B cell (primary cell): ENCODE results near the gene ANXA4. TPM values are rescaled to one million over a fixed set of nuclear protein-coding genes. Genes with fewer than 3 reads are reported as not detected.

Experiments
- ATAC-seq: fragments of 200-7000 bp; cut with Tn5 transposase; one replicate; pipeline ENCODE4 v1.10.0; 2021; ENCODE audit warnings: low read depth, mild to moderate bottlenecking, moderate number of reproducible peaks, moderate library complexity
- CTCF ChIA-PET: fragments of 350-600 bp; sonication (Branson Sonifier 250); formaldehyde crosslinking; loops from one replicate; lab custom pipeline; 2021; ENCODE audit warnings: antibody characterized with exemption, inconsistent platforms; lab: Charles Lee
- POLR2A ChIA-PET: fragments of 350-600 bp; sonication (Branson Sonifier 250); formaldehyde crosslinking; loops from one replicate; lab custom pipeline; 2021; ENCODE audit warnings: antibody characterized with exemption; lab: Charles Lee
- DNase-seq: peaks from one replicate; pipeline ENCODE4 v3.0.0; 2013
- H2AFZ ChIP-seq: 2 replicates; pipeline ENCODE4 v1.6.1; 2012; ENCODE audit warnings: mild to moderate bottlenecking, low read depth, low read length; ENCODE audit not compliant: insufficient read depth, poor library complexity, severe bottlenecking
- H3K27ac ChIP-seq, 2 donors: 1 replicate in 1 of 2; 2 replicates in 1 of 2; pipeline ENCODE4 v1.5.1; 2012 to 2013; ENCODE audit warnings: low read length in 2 of 2, mild to moderate bottlenecking in 2 of 2, moderate library complexity in 1 of 2
- H3K27me3 ChIP-seq, 4 experiments: fragments of 200-600 bp in 1 of 4; sonication (generic) in 1 of 4; replicated peaks in 1 of 4; 1 replicate in 2 of 4; 2 replicates in 2 of 4; pipeline versions ENCODE4 v1.6.1 to v1.7.0; 2013 to 2016; ENCODE audit warnings: low read length in 3 of 4, mild to moderate bottlenecking in 2 of 4, mixed read lengths in 1 of 4, moderate library complexity in 1 of 4; ENCODE audit not compliant: insufficient read depth in 4 of 4, control insufficient read depth in 3 of 4; ENCODE audit errors: control extremely low read depth in 1 of 4
- H3K36me3 ChIP-seq, 2 experiments: replicated peaks in 1 of 2; 1 replicate in 1 of 2; 2 replicates in 1 of 2; pipeline versions ENCODE4 v1.6.1 to v1.7.1; 2013; ENCODE audit warnings: low read length in 1 of 2; ENCODE audit not compliant: insufficient read depth in 2 of 2, control insufficient read depth in 1 of 2; ENCODE audit errors: control extremely low read depth in 1 of 2, extremely low read depth in 1 of 2
- H3K4me1 ChIP-seq, 2 donors: fragments of 200-600 bp in 1 of 2; sonication (generic) in 1 of 2; 1 replicate in 1 of 2; 2 replicates in 1 of 2; pipeline versions ENCODE4 v1.5.1 to v1.6.1; 2013 to 2017; ENCODE audit warnings: low read length in 2 of 2; ENCODE audit not compliant: control insufficient read depth in 2 of 2, insufficient read depth in 2 of 2
- H3K4me2 ChIP-seq: replicated peaks from 2 replicates; pipeline ENCODE3; 2012; ENCODE audit warnings: mild to moderate bottlenecking, low read depth, low read length; ENCODE audit not compliant: poor library complexity, severe bottlenecking
- H3K4me3 ChIP-seq, 5 experiments: fragments of 200-600 bp in 1 of 5; sonication (generic) in 1 of 5; 1 replicate in 3 of 5; 2 replicates in 2 of 5; pipeline versions ENCODE4 v1.5.1 to v1.7.0; 2011 to 2016; ENCODE audit warnings: low read length in 4 of 5, mild to moderate bottlenecking in 4 of 5, low read depth in 2 of 5, control low read depth in 1 of 5, moderate library complexity in 1 of 5; ENCODE audit not compliant: insufficient read depth in 1 of 5; ENCODE audit errors: control extremely low read depth in 1 of 5, extremely low read depth in 1 of 5
- H3K79me2 ChIP-seq: fragments of 200-600 bp; sonication (generic); one replicate; pipeline ENCODE4 v1.6.0; 2016; ENCODE audit warnings: low read length; ENCODE audit not compliant: control insufficient read depth, insufficient read depth
- H3K9ac ChIP-seq: fragments of 200-600 bp; sonication (generic); 2 replicates; pipeline ENCODE4 v1.6.1; 2017; ENCODE audit warnings: mild to moderate bottlenecking, low read length, moderate library complexity
- H3K9me3 ChIP-seq, 3 donors: one replicate each; pipeline versions ENCODE4 v1.6.1 to v1.7.1; 2013; ENCODE audit warnings: low read length in 2 of 3; ENCODE audit not compliant: control insufficient read depth in 2 of 3, insufficient read depth in 1 of 3; ENCODE audit errors: control extremely low read depth in 1 of 3
- H4K20me1 ChIP-seq: 2 replicates; pipeline ENCODE4 v1.6.0; 2012; ENCODE audit warnings: mild to moderate bottlenecking, low read length; ENCODE audit not compliant: insufficient read depth, control insufficient read depth, poor library complexity, severe bottlenecking
- H3K27ac Mint-ChIP-seq: one replicate; pipeline ENCODE4 v1.8.0; 2021; ENCODE audit warnings: mixed read lengths
- H3K27me3 Mint-ChIP-seq: one replicate; pipeline ENCODE4 v1.8.0; 2021; ENCODE audit warnings: mixed read lengths
- H3K4me1 Mint-ChIP-seq: one replicate; pipeline ENCODE4 v1.8.0; 2021; ENCODE audit warnings: mixed read lengths
- H3K4me3 Mint-ChIP-seq: one replicate; pipeline ENCODE4 v1.8.0; 2021; ENCODE audit warnings: mixed read lengths
- H3K9me3 Mint-ChIP-seq: one replicate; pipeline ENCODE4 v1.8.0; 2022; ENCODE audit warnings: mixed read lengths; ENCODE audit not compliant: insufficient read depth
- CTCF ChIP-seq: fragments of 200-600 bp; IDR thresholded peaks from one replicate; pipeline ENCODE4 v1.8.0; 2022; ENCODE audit warnings: antibody characterized with exemption, mild to moderate bottlenecking
- EZH2 ChIP-seq: IDR thresholded peaks from 2 replicates; pipeline ENCODE4 v1.6.1; 2012; ENCODE audit warnings: borderline replicate concordance, low read depth, mild to moderate bottlenecking, moderate library complexity, low read length; ENCODE audit not compliant: insufficient read depth, poor library complexity, severe bottlenecking
- WGBS: methylation state at CpG from one replicate; pipeline ENCODE4 v1.1.5; 2013; ENCODE audit warnings: missing lambda C conversion rate; ENCODE audit not compliant: insufficient coverage; 5-methylcytosine and 5-hydroxymethylcytosine counted together
- intact Hi-C: fragments of 100-400 bp; cut with micrococcal nuclease; formaldehyde crosslinking; loops from one replicate; pipeline ENCODE4 v1.10.0; 2022
- polyA plus RNA-seq: library from polyadenylated mRNA; depleted of rRNA; stranded (reverse); fragments of >200 nt; gene quantifications from 2 replicates; pipeline ENCODE4 v1.2.3, GENCODE V29; 2012
- total RNA-seq, 2 donors: library from RNA; stranded (reverse); fragments of 120-200 nt in 1 of 2; gene quantifications; 1 replicate in 1 of 2; 2 replicates in 1 of 2; pipeline versions ENCODE4 v1.2.3 to v1.2.4, GENCODE V29; 2013 to 2022

ANXA4 gene
- total and polyA plus RNA-seq, 2 donors (not counting 1 experiment from before 2014, with no cell fraction given), result 28.4 to 61.7 TPM

- Histone ChIP-seq H3K4me3 (no peak overlapping the region), H3K4me2 (peak overlapping the region; percentile 15), H3K79me2 (no peaks in the 10 kb centered on the region), H3K9ac (no peak overlapping the region), H3K27me3 (no peaks in the 10 kb centered on the region), H3K27ac (peak overlapping the region in 1 of 2 donors; percentile 5), H4K20me1 (no peaks in the 10 kb centered on the region), H3K4me1 (peaks cover 43 to 48% of the 10 kb centered on the region in 2 donors), H3K36me3 (no peaks in the 10 kb centered on the region), H3K9me3 (peaks cover 0 to 11% (median 0%) of the 10 kb centered on the region in 3 donors), H2AFZ (no peak overlapping the region)
- Mint-ChIP-seq H3K4me3 (no peak overlapping the region), H3K27me3 (no peaks in the 10 kb centered on the region), H3K9me3 (no peaks in the 10 kb centered on the region), H3K4me1 (peaks cover 44% of the 10 kb centered on the region), H3K27ac (peak overlapping the region; percentile 12)
- ChIA-PET CTCF (interaction anchor here (0.9 to 6.2 kb wide), 3 partner anchors 9 to 84 kb away, joined by 3 to 57 read pairs (median 17); no protein-coding TSS in a partner anchor), POLR2A (interaction anchor here (1.0 kb wide), 1 partner anchor 16 kb away, joined by 3 read pairs; no protein-coding TSS in a partner anchor)
- no CpG with 5 or more reads among the region's 1 CpG for WGBS
- intact Hi-C loops, result no loop called here
- TF ChIP-seq EZH2 (no peak), CTCF (no peak)
- DNase-seq (no peak), ATAC-seq (no peak)
Observed at GRCh38 chr2:69733342-69734034, 8.4 kb upstream of the ANXA4 start.

- Mint-ChIP-seq H3K27me3 (no peaks in the 10 kb centered on the region), H3K27ac (no peak overlapping the region), H3K4me3 (no peak overlapping the region), H3K4me1 (peaks cover 44% of the 10 kb centered on the region), H3K9me3 (no peaks in the 10 kb centered on the region)
- no peak overlapping the region for H3K4me3 ChIP-seq
- no peak for ATAC-seq
- CTCF ChIA-PET, result interaction anchor here (0.9 to 6.2 kb wide), 3 partner anchors 9 to 83 kb away, joined by 3 to 57 read pairs (median 17); no protein-coding TSS in a partner anchor
- no peak overlapping the region for H3K9ac ChIP-seq
- H3K36me3 ChIP-seq, result no peaks in the 10 kb centered on the region
- no peak for DNase-seq
- H3K27me3 ChIP-seq, result no peaks in the 10 kb centered on the region
- H3K4me2 ChIP-seq, result peak overlapping the region; percentile 15
- no peaks in the 10 kb centered on the region for H4K20me1 ChIP-seq
- H3K79me2 ChIP-seq, result no peaks in the 10 kb centered on the region
- POLR2A ChIA-PET, result no interaction called here
- peak overlapping the region; percentile 30 for H2AFZ ChIP-seq
- intact Hi-C loops, result no loop called here
- no peak for TF ChIP-seq EZH2
- TF ChIP-seq CTCF, result no peak
- H3K27ac ChIP-seq, result peak overlapping the region in 1 of 2 donors; percentile 5
- 75% methylated on average over 3 of the region's 5 CpGs for WGBS
- peaks cover 0 to 11% (median 0%) of the 10 kb centered on the region in 3 donors for H3K9me3 ChIP-seq
- H3K4me1 ChIP-seq, result peaks cover 43 to 48% of the 10 kb centered on the region in 2 donors
Observed at GRCh38 chr2:69734035-69734611, 7.8 kb upstream of the ANXA4 start.
